Smooth muscle cell (in vitro differentiated cells): Measurements from ENCODE around the gene TM2D1. TPM values are rescaled to one million over a fixed set of nuclear protein-coding genes. Genes with fewer than 3 reads are reported as not detected.

Experiments used
- DNase-seq: peaks from one replicate; lab custom pipeline; 2025; ENCODE audit not compliant: unreplicated experiment; lab: John Stamatoyannopoulos, UW
- H2AFZ ChIP-seq: fragments of 200-600 bp; sonication (generic); 2 replicates; pipeline ENCODE4 v1.6.0; 2016; ENCODE audit warnings: antibody characterized with exemption, low read depth, mild to moderate bottlenecking
- H3F3A ChIP-seq: fragments of 200-600 bp; sonication (generic); 2 replicates; pipeline ENCODE4 v1.6.0; 2017; ENCODE audit warnings: antibody characterized with exemption, low read depth
- H3K27ac ChIP-seq: fragments of 200-600 bp; sonication (generic); 2 replicates; pipeline ENCODE4 v1.5.1; 2016; ENCODE audit warnings: low read depth, mild to moderate bottlenecking
- H3K27me3 ChIP-seq: fragments of 200-600 bp; sonication (generic); 2 replicates; pipeline ENCODE4 v1.6.1; 2016; ENCODE audit warnings: low read depth, mild to moderate bottlenecking
- H3K36me3 ChIP-seq: fragments of 200-600 bp; sonication (generic); 2 replicates; pipeline ENCODE4 v1.5.1; 2016; ENCODE audit warnings: low read depth
- H3K4me1 ChIP-seq: fragments of 200-600 bp; sonication (generic); 2 replicates; pipeline ENCODE4 v1.5.1; 2016; ENCODE audit warnings: low read depth
- H3K4me2 ChIP-seq: fragments of 200-600 bp; sonication (generic); 2 replicates; pipeline ENCODE4 v1.6.0; 2016; ENCODE audit warnings: mild to moderate bottlenecking
- H3K4me3 ChIP-seq: fragments of 200-600 bp; sonication (generic); 2 replicates; pipeline ENCODE4 v1.5.1; 2016; ENCODE audit warnings: mild to moderate bottlenecking
- H3K79me2 ChIP-seq: fragments of 200-600 bp; sonication (generic); 2 replicates; pipeline ENCODE4 v1.6.0; 2016; ENCODE audit warnings: low read depth, mild to moderate bottlenecking
- H3K9ac ChIP-seq: fragments of 200-600 bp; sonication (generic); 2 replicates; pipeline ENCODE4 v1.6.0; 2016; ENCODE audit warnings: low read depth
- H3K9me3 ChIP-seq: fragments of 200-600 bp; sonication (generic); replicated peaks from 2 replicates; pipeline ENCODE4 v1.5.1; 2016; ENCODE audit warnings: low read depth
- H4K20me1 ChIP-seq: fragments of 200-600 bp; sonication (generic); 2 replicates; pipeline ENCODE4 v1.6.0; 2016; ENCODE audit warnings: low read depth
- CTCF ChIP-seq: fragments of 200-600 bp; sonication (generic); IDR thresholded peaks from 2 replicates; pipeline ENCODE4 v1.5.1; 2017; ENCODE audit warnings: borderline replicate concordance, mild to moderate bottlenecking, antibody characterized with exemption; ENCODE audit not compliant: insufficient read depth, poor library complexity, severe bottlenecking
- WGBS: methylation state at CpG from one replicate; pipeline ENCODE4 v1.1.7; 2016; ENCODE audit warnings: low lambda C conversion rate; 5-methylcytosine and 5-hydroxymethylcytosine counted together
- polyA plus RNA-seq: library from polyadenylated mRNA; unstranded; fragments of >200 nt; fragmentation: Nextera tagmentation; extraction: Ambion mirVana; gene quantifications from 2 replicates; pipeline ENCODE4 v1.2.1, GENCODE V29; 2016
- total RNA-seq: library from RNA; depleted of rRNA; stranded (reverse); fragments of >200 nt; gene quantifications from 2 replicates; pipeline ENCODE4 v1.2.3, GENCODE V29; 2014

Gene TM2D1
- total and polyA plus RNA-seq, 2 experiments from 2014 or later: 74.1 to 107 TPM

GRCh38 chr1:61636376-61636775 lies 88.6 kb downstream of the TM2D1 start:
- Histone ChIP-seq H3K27ac (no peak overlapping the region), H3F3A (no peaks in the 10 kb centered on the region), H3K4me1 (no peaks in the 10 kb centered on the region), H3K27me3 (peaks cover 15% of the 10 kb centered on the region), H3K9me3 (no peaks in the 10 kb centered on the region), H3K4me3 (no peak overlapping the region), H2AFZ (no peak overlapping the region), H3K36me3 (no peaks in the 10 kb centered on the region), H3K4me2 (no peak overlapping the region), H3K9ac (no peak overlapping the region), H3K79me2 (no peaks in the 10 kb centered on the region), H4K20me1 (no peaks in the 10 kb centered on the region)
- TF ChIP-seq CTCF: no peak
- 89% methylated on average over 4 of the region's 4 CpGs for WGBS
- DNase-seq: no peak

- no peak for TF ChIP-seq CTCF
- WGBS: 85% methylated on average over 4 of the region's 4 CpGs
- DNase-seq: no peak
Observed at GRCh38 chr1:61635557-61635956, 89.4 kb downstream of the TM2D1 start.

GRCh38 chr1:61631436-61631835 lies 93.5 kb downstream of the TM2D1 start:
- H3K79me2 ChIP-seq: no peaks in the 10 kb centered on the region
- no peak overlapping the region for H2AFZ ChIP-seq
- peaks cover 9% of the 10 kb centered on the region for H3K27me3 ChIP-seq
- no peaks in the 10 kb centered on the region for H3F3A ChIP-seq
- no peaks in the 10 kb centered on the region for H4K20me1 ChIP-seq
- DNase-seq: no peak
- WGBS: 92% methylated on average over 1 of the region's 1 CpG
- TF ChIP-seq CTCF: no peak
- H3K9ac ChIP-seq: no peak overlapping the region
- H3K27ac ChIP-seq: no peak overlapping the region
- H3K4me1 ChIP-seq: no peaks in the 10 kb centered on the region
- H3K36me3 ChIP-seq: no peaks in the 10 kb centered on the region
- H3K4me3 ChIP-seq: no peak overlapping the region
- H3K4me2 ChIP-seq: no peak overlapping the region
- no peaks in the 10 kb centered on the region for H3K9me3 ChIP-seq

More at GRCh38 chr1:61635557-61635956, 89.4 kb downstream of the TM2D1 start:
- Histone ChIP-seq H3K4me1 (no peaks in the 10 kb centered on the region), H3K4me2 (no peak overlapping the region), H3K4me3 (no peak overlapping the region), H3F3A (no peaks in the 10 kb centered on the region), H3K9me3 (no peaks in the 10 kb centered on the region), H3K27ac (no peak overlapping the region), H2AFZ (no peak overlapping the region), H3K36me3 (no peaks in the 10 kb centered on the region), H4K20me1 (no peaks in the 10 kb centered on the region), H3K27me3 (peaks cover 15% of the 10 kb centered on the region), H3K79me2 (no peaks in the 10 kb centered on the region), H3K9ac (no peak overlapping the region)

Other genes starting within 250 kb of the TM2D1 start
- 12.3 and 28.6 TPM in 2 replicates for gene PATJ, start 17.3 kb upstream of the TM2D1 start, total RNA-seq
- gene PATJ, start 17.3 kb upstream of the TM2D1 start, polyA plus RNA-seq: 3.5 and 11.3 TPM in 2 replicates